ENCODE measurements around the gene CLK2. TPM values are rescaled to one million over a fixed set of nuclear protein-coding genes. Genes with fewer than 3 reads are reported as not detected.
A peak's percentile ranks its signal among the peaks of the same experiment; 100 is the strongest.

The CLK2 gene
- total and polyA plus RNA-seq, 9 of the 15 experiments (the other 6 are each of a cell fraction or from before 2014, with no cell fraction given), result 13.5 to 81.4 (median 39.6) TPM

GRCh38 chr1:155273343-155274245 lies at the start of gene CLK2 (continued):
- TF ChIP-seq E2F5 (CRISPR knock-in tag; IDR thresholded peaks at IDR 0.05) (no peak), MIER1 (IDR thresholded peaks at IDR 0.05; ENCODE audit: low read depth) (peak; percentile 27; the same call in 1 of the 2 replicates), CAMTA2 (CRISPR knock-in tag; conservative IDR thresholded peaks at IDR 0.05) (no peak), EP400 (IDR thresholded peaks at IDR 0.05) (peak; percentile 91), RBFOX2 (IDR thresholded peaks at IDR 0.05; ENCODE audit: low read depth, low read length) (peak; percentile 92), PREB (CRISPR knock-in tag; IDR thresholded peaks at IDR 0.05) (no peak), KAT7 (CRISPR knock-in tag; IDR thresholded peaks at IDR 0.05; ENCODE audit: borderline replicate concordance) (no peak; the same call in 1 of the 2 replicates), MECOM (CRISPR knock-in tag; IDR thresholded peaks at IDR 0.05) (no peak), NBN (IDR thresholded peaks at IDR 0.05; ENCODE audit: low read depth) (no peak; the same call in 1 of the 2 replicates), CTCFL (IDR thresholded peaks at IDR 0.05; ENCODE audit: borderline replicate concordance, insufficient read depth, low read depth, low read length, poor library complexity, severe bottlenecking) (no peak), HDAC8 (tag; IDR thresholded peaks at IDR 0.05) (no peak), GATAD2B (IDR thresholded peaks at IDR 0.05; ENCODE audit: borderline replicate concordance) (no peak), PPARD (CRISPR knock-in tag; IDR thresholded peaks at IDR 0.05) (no peak), ZNF311 (CRISPR knock-in tag; IDR thresholded peaks at IDR 0.05) (no peak), ZNF586 (CRISPR knock-in tag; conservative IDR thresholded peaks at IDR 0.05) (no peak), MNT (conservative IDR thresholded peaks at IDR 0.05) (peak; percentile 99)
- TF ChIP-seq, protein P1, sequence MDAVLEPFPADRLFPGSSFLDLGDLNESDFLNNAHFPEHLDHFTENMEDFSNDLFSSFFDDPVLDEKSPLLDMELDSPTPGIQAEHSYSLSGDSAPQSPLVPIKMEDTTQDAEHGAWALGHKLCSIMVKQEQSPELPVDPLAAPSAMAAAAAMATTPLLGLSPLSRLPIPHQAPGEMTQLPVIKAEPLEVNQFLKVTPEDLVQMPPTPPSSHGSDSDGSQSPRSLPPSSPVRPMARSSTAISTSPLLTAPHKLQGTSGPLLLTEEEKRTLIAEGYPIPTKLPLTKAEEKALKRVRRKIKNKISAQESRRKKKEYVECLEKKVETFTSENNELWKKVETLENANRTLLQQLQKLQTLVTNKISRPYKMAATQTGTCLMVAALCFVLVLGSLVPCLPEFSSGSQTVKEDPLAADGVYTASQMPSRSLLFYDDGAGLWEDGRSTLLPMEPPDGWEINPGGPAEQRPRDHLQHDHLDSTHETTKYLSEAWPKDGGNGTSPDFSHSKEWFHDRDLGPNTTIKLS (IDR thresholded peaks at IDR 0.05; ENCODE audit: borderline replicate concordance, low read depth), result peak; percentile 65
- TF ChIP-seq, protein P2, sequence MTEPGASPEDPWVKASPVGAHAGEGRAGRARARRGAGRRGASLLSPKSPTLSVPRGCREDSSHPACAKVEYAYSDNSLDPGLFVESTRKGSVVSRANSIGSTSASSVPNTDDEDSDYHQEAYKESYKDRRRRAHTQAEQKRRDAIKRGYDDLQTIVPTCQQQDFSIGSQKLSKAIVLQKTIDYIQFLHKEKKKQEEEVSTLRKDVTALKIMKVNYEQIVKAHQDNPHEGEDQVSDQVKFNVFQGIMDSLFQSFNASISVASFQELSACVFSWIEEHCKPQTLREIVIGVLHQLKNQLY (CRISPR knock-in tag; conservative IDR thresholded peaks at IDR 0.05), result no peak
